Measurements from ENCODE around the gene LMOD1.
"Not testable (repeated sequence)": the region's sequence is repeated elsewhere in the genome, so short reads cannot be mapped to it uniquely, and the experiment has no call there.

The LMOD1 gene

GRCh38 chr1:201859424-201859823, 86.9 kb downstream of the LMOD1 start:
- DNase-seq (ENCODE audit: low spot score) = no peak

- not testable (repeated sequence) for DNase-seq (ENCODE audit: low spot score)
Observed at GRCh38 chr1:201856722-201857121, 89.6 kb downstream of the LMOD1 start.

GRCh38 chr1:201851949-201852348, 94.4 kb downstream of the LMOD1 start:
- no peak for DNase-seq (ENCODE audit: low spot score)

DNA sequence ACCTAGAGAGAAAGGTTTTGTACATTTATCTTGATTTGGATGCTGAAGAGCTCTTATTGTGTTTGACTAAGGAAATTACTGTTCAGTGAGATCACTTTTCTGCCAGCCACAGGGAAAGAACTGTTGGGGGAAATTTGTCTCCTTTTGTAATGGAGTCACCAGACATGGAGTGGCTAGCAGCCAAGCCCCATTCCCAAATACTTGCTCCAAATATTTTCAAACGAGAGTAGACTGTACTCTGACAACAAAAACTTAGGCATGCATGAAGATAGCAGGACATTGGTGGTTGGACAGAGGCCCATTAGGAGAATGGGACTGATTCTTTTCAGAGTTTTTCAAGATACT, 96.3 kb downstream of the LMOD1 start:
- DNase-seq (ENCODE audit: low spot score) = no peak

- DNase-seq (ENCODE audit: low spot score) = no peak
Observed at GRCh38 chr1:201849372-201850052, 96.8 kb downstream of the LMOD1 start.

DNA sequence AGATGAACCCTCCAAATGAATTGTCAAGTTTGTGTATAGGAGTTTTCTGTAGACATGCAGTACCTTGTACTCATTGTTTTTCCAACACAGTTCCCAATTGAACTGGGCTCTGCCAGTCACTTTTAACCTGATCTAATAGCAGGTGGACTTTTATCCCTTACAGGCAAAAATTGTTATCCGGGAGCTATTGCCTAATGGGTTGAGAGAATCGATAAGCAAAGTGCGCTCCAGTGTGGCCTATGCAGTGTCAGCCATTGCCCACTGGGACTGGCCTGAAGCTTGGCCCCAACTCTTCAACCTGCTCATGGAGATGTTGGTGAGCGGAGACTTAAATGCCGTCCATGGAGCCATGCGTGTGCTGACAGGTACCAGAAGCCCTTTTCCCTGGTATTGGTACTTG, 98.1 kb downstream of the LMOD1 start:
- DNase-seq (ENCODE audit: low spot score) = no peak

GRCh38 chr1:201847150-201847549, 99.2 kb downstream of the LMOD1 start:
- DNase-seq (ENCODE audit: low spot score) = no peak
